AG04449 (cell line): ENCODE data around the gene BLVRB.
A peak's percentile ranks its signal among the peaks of the same experiment; 100 is the strongest.
"Not testable (repeated sequence)": the region's sequence is repeated elsewhere in the genome, so short reads cannot be mapped to it uniquely, and the experiment has no call there.

ENCODE experiments used
- CTCF ChIA-PET: fragments of 350-600 bp; formaldehyde crosslinking; extraction: SDS; loops from one replicate; lab custom pipeline; 2021; ENCODE audit warnings: antibody characterized with exemption; lab: Yijun Ruan, JAX
- POLR2A ChIA-PET: fragments of 400-600, 350-600 bp; formaldehyde crosslinking; extraction: SDS; loops from one replicate; lab custom pipeline; 2020; ENCODE audit warnings: antibody characterized with exemption, inconsistent platforms; lab: Yijun Ruan, JAX
- DNase-seq: peaks from one replicate; pipeline ENCODE4 v3.0.0-alpha.2; 2010; ENCODE audit warnings: low read depth, low spot score
- H3K4me3 ChIP-seq: 2 replicates; pipeline ENCODE4 v1.5.1; 2011; ENCODE audit warnings: low read depth, mild to moderate bottlenecking, control low read depth, low read length
- CTCF ChIP-seq: IDR thresholded peaks from one replicate; pipeline ENCODE4 v1.5.1; 2011; ENCODE audit warnings: mild to moderate bottlenecking, moderate library complexity, low read length, control low read depth, inconsistent platforms; ENCODE audit not compliant: insufficient read depth; ENCODE audit errors: missing control alignments

The BLVRB gene

DNA sequence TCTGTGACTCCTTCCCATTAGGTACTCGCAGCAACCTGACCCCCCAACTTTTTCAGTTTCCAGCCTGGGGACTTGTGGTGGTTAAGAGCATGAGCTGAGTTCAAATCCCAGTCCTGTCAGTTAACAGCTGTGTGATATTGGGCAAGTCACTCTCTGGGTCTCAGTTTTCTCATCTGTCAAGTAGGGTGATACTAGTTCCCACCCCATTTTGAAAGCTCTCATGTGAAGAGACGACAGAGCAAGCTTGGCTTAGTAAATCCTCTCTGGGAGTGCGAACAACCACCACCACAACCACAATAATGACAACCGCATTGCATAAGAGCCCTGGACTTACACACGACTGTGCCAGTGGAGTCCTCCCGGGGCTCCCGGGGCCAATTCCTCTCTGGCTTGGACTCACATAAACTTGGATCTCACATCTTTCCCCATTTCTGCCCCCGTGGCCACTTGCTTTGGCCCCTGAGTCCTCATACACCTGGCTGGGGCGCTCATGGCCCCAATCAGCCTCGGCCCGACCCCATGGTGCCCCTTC, 454 bp downstream of the BLVRB start:
- peak; percentile 53 for DNase-seq
- ChIA-PET CTCF (interaction anchor here (0.8 to 5.0 kb wide), 27 partner anchors 9 to 170 kb away, joined by 3 to 75 read pairs (median 9); partner anchors contain the start of genes C19orf47, PLD3, PRX and SERTAD1), POLR2A (interaction anchor here (1.1 to 1.7 kb wide), 6 partner anchors 22 to 285 kb away, joined by 4 to 8 read pairs (median 6); partner anchors contain the start of genes ACTMAP and SERTAD1)
- peak overlapping the region; percentile 81 for H3K4me3 ChIP-seq
- no peak for TF ChIP-seq CTCF

DNA sequence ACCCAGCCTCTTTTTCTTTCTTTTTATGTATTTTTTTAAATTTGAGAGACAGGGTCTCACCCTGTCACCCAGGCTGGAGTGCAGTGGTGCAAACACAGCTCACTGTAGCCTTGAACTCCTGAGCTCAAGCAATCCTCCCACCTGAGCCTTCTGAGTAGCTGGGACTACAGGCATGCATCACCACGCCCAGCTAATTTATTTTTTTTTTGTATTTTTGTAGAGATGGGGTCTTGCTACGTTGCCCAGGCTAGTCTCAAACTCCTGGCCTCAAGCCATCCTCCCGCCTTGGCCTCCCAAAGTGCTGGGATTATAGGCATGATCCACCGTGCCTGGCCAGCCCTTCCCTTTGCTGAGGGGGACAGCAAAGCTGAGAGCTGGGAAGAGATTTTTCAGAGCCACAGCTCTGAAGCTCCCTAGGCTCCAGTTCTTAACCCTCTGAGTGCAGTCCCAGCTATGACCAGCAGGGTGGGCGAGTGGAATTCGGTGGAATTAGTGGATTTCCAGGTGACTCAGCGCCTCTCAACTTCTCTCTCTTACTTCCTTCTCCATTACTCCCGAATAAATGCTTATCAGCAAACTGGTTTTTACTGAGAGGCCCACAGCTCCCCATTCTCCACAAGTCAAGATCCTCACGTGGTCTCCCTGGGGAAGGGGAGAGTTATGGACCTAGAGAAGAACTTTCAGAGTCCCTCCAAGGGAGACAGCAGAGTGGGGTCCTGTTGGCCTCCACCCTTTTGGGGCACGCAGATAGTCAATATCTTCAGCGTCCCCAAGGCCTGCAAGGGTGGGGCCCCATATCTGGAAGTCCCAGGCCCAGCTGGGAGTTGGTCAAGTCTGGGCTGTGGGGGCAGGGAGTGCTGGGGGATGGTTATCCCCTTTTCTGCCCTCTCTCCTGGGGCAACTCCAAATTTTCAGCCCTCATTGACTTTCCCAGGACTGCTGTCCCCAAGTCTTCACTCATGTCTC, 1.2 kb downstream of the BLVRB start:
- TF ChIP-seq CTCF: peak; percentile 83
- ChIA-PET POLR2A (interaction anchor here (0.6 to 1.7 kb wide), 9 partner anchors 21 to 286 kb away, joined by 3 to 8 read pairs (median 4); partner anchors contain the start of genes ACTMAP, C19orf47, PLD3 and SERTAD1), CTCF (interaction anchor here (0.8 to 5.0 kb wide), 38 partner anchors 10 to 212 kb away, joined by 3 to 75 read pairs (median 6); partner anchors contain the start of genes C19orf47, PLD3, PRX and SERTAD1)
- peak overlapping the region; percentile 81 for H3K4me3 ChIP-seq
- peak; percentile 47 for DNase-seq

- ChIA-PET POLR2A (interaction anchor here (0.6 to 1.7 kb wide), 6 partner anchors 21 to 1578 kb away, joined by 3 to 7 read pairs (median 4); partner anchors contain the start of genes C19orf47 and PLD3), CTCF (interaction anchor here (0.7 to 5.0 kb wide), 34 partner anchors 10 to 211 kb away, joined by 3 to 75 read pairs (median 6); partner anchors contain the start of genes C19orf47, PLD3, PRX and SERTAD1)
- not testable (repeated sequence) for DNase-seq, H3K4me3 ChIP-seq
Measured at GRCh38 chr19:40463587-40464037, 1.9 kb downstream of the BLVRB start.

GRCh38 chr19:40461669-40462221, 3.8 kb downstream of the BLVRB start:
- CTCF ChIA-PET: interaction anchor here (0.9 to 5.0 kb wide), 2 partner anchors 8 to 62 kb away, joined by 3 to 75 read pairs; no protein-coding TSS in a partner anchor

DNA sequence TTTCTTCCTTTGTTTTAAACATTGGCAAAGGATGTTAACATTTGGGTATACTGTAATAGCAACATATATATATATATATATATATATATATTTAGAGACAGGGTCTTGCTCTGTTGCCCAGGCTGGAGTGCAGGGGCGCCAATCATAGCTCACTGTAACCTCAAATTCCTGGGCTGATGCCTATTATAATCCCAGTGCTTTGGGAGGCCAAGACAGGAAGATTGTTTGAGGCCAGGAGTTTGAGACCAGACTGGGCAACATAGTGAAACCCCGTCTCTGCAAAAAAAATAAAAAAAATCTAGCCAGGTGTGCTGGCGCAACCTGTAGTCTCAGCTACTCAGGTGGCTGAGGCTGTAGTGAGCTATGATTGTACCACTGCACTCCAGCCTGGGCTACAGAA, 5.4 kb downstream of the BLVRB start:
- TF ChIP-seq CTCF: no peak
- ChIA-PET CTCF (interaction anchor here (0.7 to 1.0 kb wide), 2 partner anchors 56 to 138 kb away, joined by 3 read pairs; no protein-coding TSS in a partner anchor), POLR2A (no interaction called here)
- H3K4me3 ChIP-seq: no peak overlapping the region
- DNase-seq: no peak

More at GRCh38 chr19:40461669-40462221, 3.8 kb downstream of the BLVRB start:
- no peak for DNase-seq
- H3K4me3 ChIP-seq: no peak overlapping the region
- TF ChIP-seq CTCF: no peak
- POLR2A ChIA-PET: no interaction called here

DNA sequence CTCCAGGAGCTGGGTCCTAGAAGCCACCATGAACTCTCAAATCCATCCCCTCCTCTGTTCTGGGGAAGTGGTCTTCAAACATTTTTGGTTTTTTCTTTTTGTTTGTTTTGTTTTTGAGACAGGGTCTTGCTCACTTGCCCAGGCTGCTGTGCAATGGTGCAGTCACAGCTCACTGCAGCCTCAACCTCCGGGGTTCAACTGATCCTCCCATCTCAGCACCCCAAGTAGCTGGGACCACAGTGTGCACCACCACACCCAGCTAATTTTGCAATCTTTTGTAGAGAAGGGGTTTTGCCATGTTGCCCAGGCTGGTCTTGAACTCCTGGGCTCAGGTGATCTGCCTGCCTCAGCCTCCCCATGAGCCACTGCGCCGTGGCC, 7.0 kb downstream of the BLVRB start:
- no peak for DNase-seq
- ChIA-PET POLR2A (no interaction called here), CTCF (no interaction called here)
- H3K4me3 ChIP-seq: no peak overlapping the region
- no peak for TF ChIP-seq CTCF
